ENCODE results near the gene OPCML.

The OPCML gene

GRCh38 chr11:133271871-133272776, 260.2 kb downstream of the OPCML start:
- DNase-seq: no peak

- DNase-seq: no peak
Observed at GRCh38 chr11:133271206-133271605, 261.1 kb downstream of the OPCML start.

DNA sequence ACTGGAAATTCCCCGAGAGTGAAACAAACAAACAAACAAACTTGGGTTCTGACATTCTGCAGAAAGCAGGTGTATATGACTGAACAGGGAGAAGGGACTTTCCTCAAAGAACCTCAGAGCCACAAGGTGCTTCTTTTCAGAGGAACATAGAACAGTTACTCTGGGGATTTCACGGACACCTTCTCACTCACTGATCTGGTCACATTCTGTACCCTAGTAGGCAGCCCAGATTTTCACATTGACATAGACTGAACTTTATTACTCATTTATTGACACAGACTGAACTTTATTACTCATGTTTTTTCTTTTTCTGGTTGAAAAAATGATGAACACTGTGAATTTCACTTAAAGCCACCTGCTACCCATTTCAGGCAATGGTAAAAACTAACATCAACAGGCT, 263.0 kb downstream of the OPCML start:
- no peak for DNase-seq

GRCh38 chr11:133266986-133267385, 265.3 kb downstream of the OPCML start:
- DNase-seq: no peak

- no peak for DNase-seq
Observed at GRCh38 chr11:133265530-133266035, 266.7 kb downstream of the OPCML start.

DNA sequence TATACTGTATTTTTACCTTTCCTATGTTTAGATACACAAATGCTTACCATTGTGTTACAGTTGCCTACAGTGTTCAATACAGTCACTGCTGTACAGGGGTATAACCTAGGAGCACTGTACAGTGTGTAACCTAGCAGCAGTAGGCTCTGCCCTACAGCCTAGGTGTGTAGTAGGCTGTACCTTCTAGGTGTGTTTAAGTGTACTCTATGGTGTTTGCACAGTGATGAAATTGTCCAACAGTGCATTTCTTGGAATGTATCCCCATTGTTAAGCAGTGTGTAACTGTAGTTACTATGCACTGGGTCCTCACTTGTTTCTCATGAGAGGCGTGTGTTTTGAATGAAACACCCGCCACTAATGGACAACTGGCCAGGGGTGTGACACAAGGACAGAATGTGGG, 269.0 kb downstream of the OPCML start:
- no peak for DNase-seq

GRCh38 chr11:133258751-133259150, 273.6 kb downstream of the OPCML start:
- no peak for DNase-seq

GRCh38 chr11:133254601-133255000, 277.7 kb downstream of the OPCML start:
- DNase-seq: no peak

DNA sequence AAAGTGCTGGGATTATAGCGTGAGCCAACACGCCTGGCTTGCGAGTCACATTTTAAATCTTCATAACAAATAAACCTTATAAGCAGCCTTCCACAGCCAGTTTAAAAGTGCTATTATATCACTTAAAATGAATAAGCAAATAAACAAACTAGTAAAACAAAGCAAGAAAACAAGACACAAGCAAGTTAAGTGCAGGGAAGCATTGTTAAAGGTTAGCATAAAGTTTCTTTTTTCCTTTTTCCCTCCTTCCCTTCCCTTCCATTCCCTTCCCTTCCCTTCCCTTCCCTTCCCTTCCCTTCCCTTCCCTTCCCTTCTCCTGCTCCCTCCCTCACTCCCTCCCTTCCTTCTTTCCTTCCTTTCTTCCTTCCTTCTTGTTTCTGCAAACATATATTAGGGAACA, 278.7 kb downstream of the OPCML start:
- DNase-seq: no peak

- no peak for DNase-seq
Observed at GRCh38 chr11:133251841-133252240, 280.5 kb downstream of the OPCML start.

DNA sequence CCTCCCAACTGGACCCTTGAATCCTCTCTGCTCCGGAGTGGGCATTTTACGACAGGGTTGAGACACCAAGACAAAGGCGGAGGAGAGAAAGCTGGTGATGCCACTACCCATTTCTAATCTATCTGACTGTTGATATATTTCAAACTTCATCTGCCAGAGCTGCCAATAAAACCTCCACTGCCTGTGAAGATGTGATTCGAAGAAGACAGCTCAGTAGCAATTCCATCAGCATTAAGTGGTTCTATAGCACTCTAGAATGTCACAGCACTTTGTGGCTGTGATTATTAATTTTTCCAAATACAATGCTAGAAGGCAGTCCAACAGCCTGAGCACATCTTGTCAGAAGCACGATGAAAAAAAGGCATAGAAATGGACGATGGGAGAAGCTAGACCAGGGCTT, 282.8 kb downstream of the OPCML start:
- DNase-seq: no peak

DNA sequence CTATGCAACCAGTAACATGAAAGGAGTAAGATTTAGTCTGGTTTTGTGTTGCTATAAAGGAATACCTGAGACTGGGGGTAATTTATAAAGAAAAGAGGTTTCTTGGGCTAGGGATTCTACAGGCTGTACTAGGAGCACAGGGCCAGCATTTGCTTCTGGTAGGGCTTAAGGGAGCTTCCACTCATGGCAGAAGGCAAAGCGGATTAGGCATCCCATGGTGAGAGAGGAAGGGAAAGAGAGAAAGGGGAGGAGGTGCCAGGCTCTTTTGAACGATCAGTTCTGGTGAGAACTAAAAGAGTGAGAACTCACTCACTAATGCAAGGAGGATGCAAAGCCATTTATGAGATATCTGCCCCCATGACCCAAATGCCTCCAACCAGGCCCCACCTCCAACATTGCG, 283.2 kb downstream of the OPCML start:
- no peak for DNase-seq

GRCh38 chr11:133243832-133244231, 288.5 kb downstream of the OPCML start:
- DNase-seq: no peak

DNA sequence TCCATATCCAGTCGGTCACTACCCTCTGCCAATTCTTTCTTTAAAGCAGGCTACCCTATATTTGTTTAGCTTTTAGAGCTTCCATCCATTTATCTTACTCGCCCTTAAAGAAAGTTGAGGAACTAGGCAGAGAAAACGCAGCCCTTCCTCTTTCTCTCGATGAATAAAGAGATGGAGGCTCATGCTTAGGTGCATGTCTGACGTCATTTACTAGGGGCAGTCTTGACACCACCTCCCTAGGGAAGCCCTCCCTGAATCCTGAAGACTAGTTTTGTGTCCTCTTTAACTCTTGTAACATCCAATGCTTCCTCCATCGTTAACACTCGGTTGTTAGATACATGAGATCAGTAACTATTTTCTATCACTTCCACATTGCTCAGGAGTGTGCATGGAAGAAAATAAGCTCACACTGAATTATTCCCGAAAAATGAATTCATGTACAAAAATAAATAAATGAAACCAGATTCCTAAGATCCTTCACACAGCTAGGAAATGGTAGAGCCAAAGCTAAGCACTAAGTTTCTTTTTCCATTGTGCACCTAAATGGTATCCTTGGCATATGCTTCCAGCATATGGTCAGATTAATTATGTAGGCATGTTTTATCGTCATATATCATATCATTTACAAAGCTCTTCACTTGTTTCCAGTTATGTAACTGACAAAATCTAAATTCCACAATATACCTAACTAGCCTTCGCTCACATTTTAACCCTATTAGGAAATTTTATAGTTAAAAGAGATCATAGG, 291.2 kb downstream of the OPCML start:
- no peak for DNase-seq

- DNase-seq: no peak
Observed at GRCh38 chr11:133239575-133239974, 292.7 kb downstream of the OPCML start.

- no peak for DNase-seq
Observed at GRCh38 chr11:133238495-133238894, 293.8 kb downstream of the OPCML start.

- DNase-seq: no peak
Observed at GRCh38 chr11:133238027-133238426, 294.3 kb downstream of the OPCML start.

- no peak for DNase-seq
Observed at GRCh38 chr11:133235381-133235780, 296.9 kb downstream of the OPCML start.

DNA sequence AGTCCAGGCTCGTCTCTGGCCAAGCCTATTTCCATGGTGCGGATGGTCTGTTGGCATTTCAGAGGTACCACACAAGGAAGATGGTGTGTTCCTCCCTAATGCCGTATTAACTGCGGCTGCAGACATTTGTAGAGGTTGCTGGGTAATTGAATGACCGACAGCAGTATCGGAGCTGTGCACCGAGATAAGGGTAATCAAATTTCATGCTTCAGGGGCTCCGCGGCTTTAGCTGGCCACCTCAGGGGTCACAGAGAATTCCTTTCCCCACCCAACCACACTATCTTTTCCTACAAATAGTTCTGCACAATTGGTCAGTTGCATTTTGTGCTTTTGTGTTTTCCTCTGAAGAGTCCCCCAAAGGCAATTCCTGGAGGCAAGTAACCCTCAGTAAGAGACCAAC, 297.4 kb downstream of the OPCML start:
- no peak for DNase-seq

GRCh38 chr11:133232665-133233064, 299.6 kb downstream of the OPCML start:
- no peak for DNase-seq

DNA sequence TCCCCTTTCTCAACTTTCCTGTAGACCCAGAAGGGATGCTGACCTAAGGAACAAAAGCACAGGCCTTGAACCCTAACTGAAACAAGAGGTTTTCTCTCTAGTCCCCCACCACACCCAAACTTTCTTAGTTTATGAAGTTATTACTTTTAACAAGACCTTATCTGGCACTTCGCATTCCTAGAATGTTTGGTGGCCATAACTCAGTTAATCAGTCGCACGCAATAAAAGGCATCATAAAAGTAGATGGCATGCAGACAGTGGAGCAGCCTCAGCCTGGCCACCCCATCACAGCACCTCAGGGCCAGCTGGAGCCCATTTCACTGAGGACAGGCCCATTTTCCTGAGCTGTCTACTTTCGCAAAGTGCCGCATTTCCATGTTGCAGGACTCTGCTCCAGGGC, 301.9 kb downstream of the OPCML start:
- no peak for DNase-seq

- DNase-seq: peak; percentile 51
Observed at GRCh38 chr11:133228471-133229329, 303.6 kb downstream of the OPCML start.

DNA sequence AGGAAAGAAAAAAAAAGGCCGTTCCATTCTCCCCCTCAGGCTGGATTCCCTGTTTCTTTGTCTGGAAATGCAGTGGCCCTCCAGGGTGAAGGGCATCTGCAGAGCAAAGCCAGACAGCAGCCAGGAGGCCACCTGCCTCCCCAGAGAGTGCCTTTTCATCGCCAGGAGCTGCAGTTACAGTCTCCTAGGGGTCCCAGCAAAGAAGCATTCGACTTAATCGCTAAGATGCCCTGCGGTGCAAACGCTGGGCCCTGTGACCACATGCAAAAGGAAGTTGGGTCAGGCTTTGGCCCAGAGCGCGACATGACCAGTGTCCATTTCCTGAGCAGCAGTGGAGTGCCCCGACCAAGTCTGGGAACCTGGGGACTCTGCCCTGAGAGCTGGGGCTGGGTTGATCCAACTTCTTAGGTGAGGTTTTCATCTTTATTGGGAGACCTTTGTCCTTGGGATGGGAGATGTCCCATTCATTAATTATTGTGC, 304.6 kb downstream of the OPCML start:
- DNase-seq: no peak
